ENCODE results near the gene CD163.

The CD163 gene

GRCh38 chr12:7451756-7452155 lies 51.8 kb downstream of the CD163 start:
- no peaks in the 10 kb centered on the region for H3K9me3 ChIP-seq (ENCODE audit: control insufficient read depth, insufficient read depth, low read depth, low read length)
- CTCF ChIA-PET, result interaction anchor here (1.1 kb wide), 1 partner anchor 9 kb away, joined by 4 read pairs; no protein-coding TSS in a partner anchor

DNA sequence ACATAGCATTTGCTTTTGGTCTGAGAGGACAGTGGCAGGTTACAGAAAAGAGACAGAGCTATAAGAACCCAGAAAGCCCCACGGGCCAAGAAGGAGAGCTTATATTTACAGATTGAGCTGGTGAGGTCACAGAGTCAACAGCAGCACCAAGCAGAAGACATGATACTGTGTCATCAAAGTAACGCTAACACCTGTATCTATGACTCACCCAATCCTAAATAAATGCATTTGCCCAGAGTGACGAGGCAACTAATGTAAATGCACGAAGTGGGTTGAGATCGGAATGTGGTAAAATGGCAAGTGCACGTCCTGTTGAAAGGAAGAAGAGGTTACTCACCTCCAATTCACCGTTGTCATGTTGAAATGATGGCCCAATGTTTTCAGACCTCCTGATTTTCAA lies 52.9 kb downstream of the CD163 start:
- H3K9me3 ChIP-seq (ENCODE audit: control insufficient read depth, insufficient read depth, low read depth, low read length), result no peaks in the 10 kb centered on the region
- CTCF ChIA-PET, result no interaction called here
- no peaks in the 10 kb centered on the region for H3K4me1 ChIP-seq (ENCODE audit: control insufficient read depth, insufficient read depth, low read length)
- H3K36me3 ChIP-seq (ENCODE audit: control insufficient read depth in 2 of 2, insufficient read depth in 1 of 2, low read length in 2 of 2), result no peaks in the 10 kb centered on the region
- POLR2A ChIA-PET, result no interaction called here
- H3K4me3 ChIP-seq (ENCODE audit: low read depth, low read length), result no peak overlapping the region
- no peak overlapping the region for H3K27ac ChIP-seq (ENCODE audit: extremely low read depth, low read depth, low read length)
- TF ChIP-seq ZNF76 (tag by site-specific recombination; IDR thresholded peaks at IDR 0.05; ENCODE audit: borderline replicate concordance, low read depth) (no peak), ZBTB21 (tag by site-specific recombination; IDR thresholded peaks at IDR 0.05) (no peak), ZNF510 (tag by site-specific recombination; IDR thresholded peaks at IDR 0.05; ENCODE audit: insufficient replicate concordance) (no peak), KLF16 (tag by site-specific recombination; IDR thresholded peaks at IDR 0.05) (no peak), ZNF645 (tag by site-specific recombination; IDR thresholded peaks at IDR 0.05) (no peak)
- TF ChIP-seq, protein P1, sequence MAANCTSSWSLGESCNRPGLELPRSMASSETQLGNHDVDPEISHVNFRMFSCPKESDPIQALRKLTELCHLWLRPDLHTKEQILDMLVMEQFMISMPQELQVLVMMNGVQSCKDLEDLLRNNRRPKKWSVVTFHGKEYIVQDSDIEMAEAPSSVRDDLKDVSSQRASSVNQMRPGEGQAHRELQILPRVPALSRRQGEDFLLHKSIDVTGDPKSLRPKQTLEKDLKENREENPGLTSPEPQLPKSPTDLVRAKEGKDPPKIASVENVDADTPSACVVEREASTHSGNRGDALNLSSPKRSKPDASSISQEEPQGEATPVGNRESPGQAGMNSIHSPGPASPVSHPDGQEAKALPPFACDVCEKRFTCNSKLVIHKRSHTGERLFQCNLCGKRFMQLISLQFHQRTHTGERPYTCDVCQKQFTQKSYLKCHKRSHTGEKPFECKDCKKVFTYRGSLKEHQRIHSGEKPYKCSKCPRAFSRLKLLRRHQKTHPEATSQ (tag by site-specific recombination; IDR thresholded peaks at IDR 0.05), result no peak
- TF ChIP-seq, protein P2, sequence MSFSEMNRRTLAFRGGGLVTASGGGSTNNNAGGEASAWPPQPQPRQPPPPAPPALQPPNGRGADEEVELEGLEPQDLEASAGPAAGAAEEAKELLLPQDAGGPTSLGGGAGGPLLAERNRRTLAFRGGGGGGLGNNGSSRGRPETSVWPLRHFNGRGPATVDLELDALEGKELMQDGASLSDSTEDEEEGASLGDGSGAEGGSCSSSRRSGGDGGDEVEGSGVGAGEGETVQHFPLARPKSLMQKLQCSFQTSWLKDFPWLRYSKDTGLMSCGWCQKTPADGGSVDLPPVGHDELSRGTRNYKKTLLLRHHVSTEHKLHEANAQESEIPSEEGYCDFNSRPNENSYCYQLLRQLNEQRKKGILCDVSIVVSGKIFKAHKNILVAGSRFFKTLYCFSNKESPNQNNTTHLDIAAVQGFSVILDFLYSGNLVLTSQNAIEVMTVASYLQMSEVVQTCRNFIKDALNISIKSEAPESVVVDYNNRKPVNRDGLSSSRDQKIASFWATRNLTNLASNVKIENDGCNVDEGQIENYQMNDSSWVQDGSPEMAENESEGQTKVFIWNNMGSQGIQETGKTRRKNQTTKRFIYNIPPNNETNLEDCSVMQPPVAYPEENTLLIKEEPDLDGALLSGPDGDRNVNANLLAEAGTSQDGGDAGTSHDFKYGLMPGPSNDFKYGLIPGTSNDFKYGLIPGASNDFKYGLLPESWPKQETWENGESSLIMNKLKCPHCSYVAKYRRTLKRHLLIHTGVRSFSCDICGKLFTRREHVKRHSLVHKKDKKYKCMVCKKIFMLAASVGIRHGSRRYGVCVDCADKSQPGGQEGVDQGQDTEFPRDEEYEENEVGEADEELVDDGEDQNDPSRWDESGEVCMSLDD (tag by site-specific recombination; IDR thresholded peaks at IDR 0.05), result no peak

More at GRCh38 chr12:7451756-7452155, 51.8 kb downstream of the CD163 start:
- no peak overlapping the region for H3K27ac ChIP-seq (ENCODE audit: extremely low read depth, low read depth, low read length)
- POLR2A ChIA-PET, result no interaction called here
- H3K4me3 ChIP-seq (ENCODE audit: low read depth, low read length), result no peak overlapping the region
- no peaks in the 10 kb centered on the region for H3K36me3 ChIP-seq (ENCODE audit: control insufficient read depth in 2 of 2, insufficient read depth in 1 of 2, low read length in 2 of 2)
- TF ChIP-seq SETDB1 (IDR thresholded peaks at IDR 0.05; ENCODE audit: insufficient read length, low read length), result no peak
- TF ChIP-seq, protein P3, sequence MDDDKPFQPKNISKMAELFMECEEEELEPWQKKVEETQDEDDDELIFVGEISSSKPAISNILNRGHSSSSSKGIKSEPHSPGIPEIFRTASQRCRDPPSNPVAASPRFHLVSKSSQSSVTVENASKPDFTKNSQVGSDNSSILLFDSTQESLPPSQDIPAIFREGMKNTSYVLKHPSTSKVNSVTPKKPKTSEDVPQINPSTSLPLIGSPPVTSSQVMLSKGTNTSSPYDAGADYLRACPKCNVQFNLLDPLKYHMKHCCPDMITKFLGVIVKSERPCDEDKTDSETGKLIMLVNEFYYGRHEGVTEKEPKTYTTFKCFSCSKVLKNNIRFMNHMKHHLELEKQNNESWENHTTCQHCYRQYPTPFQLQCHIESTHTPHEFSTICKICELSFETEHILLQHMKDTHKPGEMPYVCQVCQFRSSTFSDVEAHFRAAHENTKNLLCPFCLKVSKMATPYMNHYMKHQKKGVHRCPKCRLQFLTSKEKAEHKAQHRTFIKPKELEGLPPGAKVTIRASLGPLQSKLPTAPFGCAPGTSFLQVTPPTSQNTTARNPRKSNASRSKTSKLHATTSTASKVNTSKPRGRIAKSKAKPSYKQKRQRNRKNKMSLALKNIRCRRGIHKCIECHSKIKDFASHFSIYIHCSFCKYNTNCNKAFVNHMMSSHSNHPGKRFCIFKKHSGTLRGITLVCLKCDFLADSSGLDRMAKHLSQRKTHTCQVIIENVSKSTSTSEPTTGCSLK (tag by site-specific recombination; IDR thresholded peaks at IDR 0.05), result no peak
- no peak for TF ChIP-seq ZNF624 (tag by site-specific recombination; IDR thresholded peaks at IDR 0.05)
- no peak for TF ChIP-seq ZNF791 (tag by site-specific recombination; IDR thresholded peaks at IDR 0.05)
- TF ChIP-seq ZNF449 (tag by site-specific recombination; IDR thresholded peaks at IDR 0.05), result no peak
- no peak for TF ChIP-seq ZBTB8A (tag by site-specific recombination; IDR thresholded peaks at IDR 0.05)
- TF ChIP-seq BCL11B (tag by site-specific recombination; IDR thresholded peaks at IDR 0.05; ENCODE audit: low read depth), result no peak
- TF ChIP-seq ZNF645 (tag by site-specific recombination; IDR thresholded peaks at IDR 0.05), result no peak
- TF ChIP-seq ZNF626 (tag by site-specific recombination; IDR thresholded peaks at IDR 0.05), result no peak
- TF ChIP-seq ZNF114 (tag by site-specific recombination; IDR thresholded peaks at IDR 0.05), result no peak
- no peak for TF ChIP-seq ZNF707 (tag by site-specific recombination; IDR thresholded peaks at IDR 0.05)
- TF ChIP-seq KLF8 (tag by site-specific recombination; IDR thresholded peaks at IDR 0.05), result no peak
- TF ChIP-seq ZNF621 (tag by site-specific recombination; IDR thresholded peaks at IDR 0.05), result no peak
- no peak for TF ChIP-seq INSM2 (tag by site-specific recombination; IDR thresholded peaks at IDR 0.05)
- no peak for TF ChIP-seq ZNF157 (tag by site-specific recombination; IDR thresholded peaks at IDR 0.05)
- TF ChIP-seq HOXD13 (CRISPR knock-in tag; IDR thresholded peaks at IDR 0.05; ENCODE audit: borderline replicate concordance), result no peak
- TF ChIP-seq HOXA7 (CRISPR knock-in tag; IDR thresholded peaks at IDR 0.05; ENCODE audit: borderline replicate concordance), result no peak
- no peaks in the 10 kb centered on the region for H3K4me1 ChIP-seq (ENCODE audit: control insufficient read depth, insufficient read depth, low read length)
